Activated CD4-positive, alpha-beta T cell treated with anti-CD3 and anti-CD28 coated beads, Interleukin-2, amount 10 ng/mL, durations not matched to agents 24 days and 14 days (primary cell): Measurements from ENCODE around the gene MED15. TPM values are rescaled to one million over a fixed set of nuclear protein-coding genes. Genes with fewer than 3 reads are reported as not detected.

ENCODE experiments used
- DNase-seq: peaks from one replicate; pipeline ENCODE4 v3.0.0; 2022
- H3K27ac Mint-ChIP-seq: one replicate; pipeline ENCODE4 v1.8.0; 2022; ENCODE audit warnings: mild to moderate bottlenecking, mixed read lengths
- H3K27me3 Mint-ChIP-seq: one replicate; pipeline ENCODE4 v1.8.0; 2022; ENCODE audit warnings: mixed read lengths
- H3K36me3 Mint-ChIP-seq: one replicate; pipeline ENCODE4 v1.8.0; 2022; ENCODE audit warnings: low read depth, mild to moderate bottlenecking, mixed read lengths
- H3K4me1 Mint-ChIP-seq: one replicate; pipeline ENCODE4 v1.8.0; 2021; ENCODE audit warnings: mixed read lengths
- H3K4me3 Mint-ChIP-seq: one replicate; pipeline ENCODE4 v1.8.0; 2022; ENCODE audit warnings: mild to moderate bottlenecking, moderate library complexity, mixed read lengths
- H3K9me3 Mint-ChIP-seq: one replicate; pipeline ENCODE4 v1.8.0; 2021; ENCODE audit warnings: mixed read lengths
- intact Hi-C: fragments of 100-400 bp; cut with micrococcal nuclease; formaldehyde crosslinking; loops from one replicate; pipeline ENCODE4 v1.15.1; 2023
- total RNA-seq: library from RNA; stranded (reverse); gene quantifications from 2 replicates; pipeline ENCODE4 v1.2.3, GENCODE V29; 2022

The MED15 gene
- total RNA-seq, 1 donor from 2014 or later, result 117 TPM

DNA sequence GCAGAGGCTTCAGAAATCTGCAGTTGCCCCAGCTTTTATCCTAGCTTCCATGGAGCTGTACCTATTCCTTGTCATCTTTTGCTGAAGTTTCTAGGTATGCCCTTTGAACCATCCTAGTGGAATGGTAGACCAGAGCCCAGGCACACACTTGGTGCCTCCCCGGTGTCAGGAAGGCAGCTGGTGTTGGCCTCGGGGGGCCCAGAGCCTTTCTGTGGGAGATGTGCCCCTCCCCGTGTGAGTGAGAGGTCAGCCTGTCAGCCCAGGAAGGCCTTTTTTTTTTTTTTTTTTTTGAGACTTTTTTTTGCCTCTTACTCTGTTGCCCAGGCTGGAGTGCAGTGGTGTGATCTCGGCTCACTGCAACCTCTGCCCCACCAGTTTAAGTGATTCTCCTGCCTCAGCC is 58.4 kb downstream of the MED15 start:
- H3K27me3 Mint-ChIP-seq, result no peaks in the 10 kb centered on the region
- H3K27ac Mint-ChIP-seq, result peak overlapping the region; percentile 15
- H3K36me3 Mint-ChIP-seq, result peaks cover 77% of the 10 kb centered on the region
- H3K9me3 Mint-ChIP-seq, result no peaks in the 10 kb centered on the region
- H3K4me3 Mint-ChIP-seq, result no peak overlapping the region
- intact Hi-C loops, result loop anchor here (2.0 to 5.0 kb wide), 3 partner anchors 57 to 148 kb away; no protein-coding TSS in a partner anchor
- H3K4me1 Mint-ChIP-seq, result peaks cover 72% of the 10 kb centered on the region
- DNase-seq, result no peak

DNA sequence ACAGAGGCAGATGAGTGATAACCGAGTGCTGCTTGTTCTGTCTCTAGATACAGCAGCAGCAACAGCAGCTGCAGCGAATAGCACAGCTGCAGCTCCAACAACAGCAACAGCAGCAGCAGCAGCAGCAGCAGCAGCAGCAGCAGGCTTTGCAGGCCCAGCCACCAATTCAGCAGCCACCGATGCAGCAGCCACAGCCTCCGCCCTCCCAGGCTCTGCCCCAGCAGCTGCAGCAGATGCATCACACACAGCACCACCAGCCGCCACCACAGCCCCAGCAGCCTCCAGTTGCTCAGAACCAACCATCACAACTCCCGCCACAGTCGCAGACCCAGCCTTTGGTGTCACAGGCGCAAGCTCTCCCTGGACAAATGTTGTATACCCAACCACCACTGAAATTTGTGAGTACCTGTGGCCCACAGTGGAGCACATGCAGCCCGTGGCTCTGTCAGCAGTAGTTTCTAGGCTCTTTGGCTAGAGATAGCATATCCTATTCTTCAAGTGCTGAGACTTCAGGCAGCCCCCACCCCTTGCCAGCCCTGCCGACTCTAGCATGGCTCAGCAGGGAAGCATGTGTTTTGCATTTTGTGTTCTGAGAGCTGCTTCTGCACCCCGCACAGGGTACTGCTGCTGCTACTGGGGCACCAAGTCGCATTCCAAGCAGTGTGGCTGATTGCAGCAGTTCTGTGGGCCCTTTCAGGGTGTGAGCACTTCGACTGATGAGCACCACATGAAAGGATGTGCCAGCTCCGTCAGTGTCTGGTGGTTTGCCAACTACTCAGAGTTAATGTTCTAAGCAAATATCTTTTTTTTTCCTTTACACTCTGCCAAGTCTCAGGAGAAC is 59.2 kb downstream of the MED15 start:
- peak; percentile 77 for DNase-seq
- H3K27ac Mint-ChIP-seq, result peak overlapping the region; percentile 70
- H3K4me3 Mint-ChIP-seq, result peak overlapping the region; percentile 55
- intact Hi-C loops, result loop anchor here (5.0 kb wide), 2 partner anchors 131 to 149 kb away; no protein-coding TSS in a partner anchor
- H3K27me3 Mint-ChIP-seq, result no peaks in the 10 kb centered on the region
- peaks cover 75% of the 10 kb centered on the region for H3K36me3 Mint-ChIP-seq
- H3K4me1 Mint-ChIP-seq, result peaks cover 79% of the 10 kb centered on the region
- no peaks in the 10 kb centered on the region for H3K9me3 Mint-ChIP-seq

DNA sequence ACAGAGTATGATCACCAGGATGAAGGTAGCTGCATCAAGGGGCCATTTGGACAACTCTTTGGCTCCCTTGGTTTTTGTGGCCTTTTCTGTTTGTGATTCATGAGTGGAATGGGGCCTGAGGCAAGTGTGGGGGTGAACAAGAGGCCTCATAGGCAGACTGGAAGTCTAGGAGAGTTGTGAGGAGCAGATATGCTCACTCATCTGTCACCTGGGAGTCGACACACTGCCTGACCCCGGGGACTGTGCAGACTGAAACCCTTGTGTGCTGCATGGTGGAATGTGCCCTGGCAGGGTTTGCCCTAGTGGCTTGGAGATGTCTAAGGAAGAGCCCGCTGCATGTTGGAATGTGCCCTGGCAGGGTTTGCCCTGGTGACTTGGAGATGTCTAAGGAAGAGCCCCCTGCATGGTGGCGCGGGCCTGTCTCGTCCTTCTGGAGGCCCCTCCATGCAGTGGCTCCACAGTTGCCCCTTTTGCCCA is 60.0 kb downstream of the MED15 start:
- Mint-ChIP-seq H3K27me3 (no peaks in the 10 kb centered on the region), H3K4me1 (peaks cover 78% of the 10 kb centered on the region), H3K36me3 (peaks cover 78% of the 10 kb centered on the region), H3K9me3 (no peaks in the 10 kb centered on the region), H3K27ac (peak overlapping the region; percentile 7), H3K4me3 (peak overlapping the region; percentile 18)
- intact Hi-C loops, result loop anchor here (5.0 kb wide), 2 partner anchors 130 to 150 kb away; no protein-coding TSS in a partner anchor
- no peak for DNase-seq

DNA sequence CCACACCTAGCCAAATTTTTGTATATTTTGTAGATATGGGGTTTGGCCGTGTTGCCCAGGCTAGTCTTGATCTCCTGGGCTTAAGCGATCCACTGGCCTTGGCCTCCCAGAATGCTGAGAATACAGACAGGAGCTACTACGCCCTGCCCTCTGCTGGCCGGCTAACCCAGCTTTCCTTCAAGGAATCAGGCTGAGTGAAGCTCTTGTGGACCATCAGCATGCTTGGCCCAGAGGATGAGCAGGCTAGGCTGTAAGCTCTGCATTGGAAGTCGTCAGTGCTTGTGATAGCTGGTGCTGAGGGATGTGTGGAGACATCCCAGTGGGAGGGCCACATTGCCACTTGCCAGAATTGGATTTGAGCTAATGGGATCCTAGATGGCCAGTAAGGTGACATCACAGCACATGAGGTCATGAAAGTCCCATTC is 60.6 kb downstream of the MED15 start:
- intact Hi-C loops, result loop anchor here (5.0 kb wide), 2 partner anchors 129 to 151 kb away; no protein-coding TSS in a partner anchor
- no peaks in the 10 kb centered on the region for H3K9me3 Mint-ChIP-seq
- H3K4me3 Mint-ChIP-seq, result no peak overlapping the region
- H3K4me1 Mint-ChIP-seq, result peaks cover 76% of the 10 kb centered on the region
- H3K27me3 Mint-ChIP-seq, result no peaks in the 10 kb centered on the region
- peaks cover 77% of the 10 kb centered on the region for H3K36me3 Mint-ChIP-seq
- DNase-seq, result no peak
- no peak overlapping the region for H3K27ac Mint-ChIP-seq

DNA sequence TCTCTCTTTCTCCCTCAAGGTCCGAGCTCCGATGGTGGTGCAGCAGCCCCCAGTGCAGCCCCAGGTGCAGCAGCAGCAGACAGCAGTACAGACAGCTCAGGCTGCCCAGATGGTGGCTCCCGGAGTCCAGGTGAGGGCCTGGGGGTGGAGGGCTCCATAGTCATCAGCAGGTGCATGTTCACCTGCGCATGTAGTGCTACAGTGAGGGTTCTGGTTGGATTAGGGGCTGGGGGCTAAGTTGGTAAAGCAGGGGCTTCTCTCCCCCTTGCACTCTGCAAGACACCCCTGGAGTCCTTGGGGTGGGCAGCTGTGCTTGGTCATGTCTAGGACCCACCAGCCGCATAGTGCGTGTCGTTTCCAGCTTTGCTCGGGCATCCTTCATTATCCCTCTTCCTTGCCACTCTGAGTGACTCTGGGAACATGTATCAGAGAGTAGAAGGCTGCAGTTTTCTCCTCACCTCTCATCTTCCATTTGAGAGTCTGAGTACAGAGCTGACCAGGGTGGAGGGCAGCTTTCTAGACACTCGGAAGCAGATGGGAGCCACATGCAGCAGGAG is 61.2 kb downstream of the MED15 start:
- no peaks in the 10 kb centered on the region for H3K27me3 Mint-ChIP-seq
- DNase-seq, result no peak
- peaks cover 71% of the 10 kb centered on the region for H3K4me1 Mint-ChIP-seq
- intact Hi-C loops, result loop anchor here (5.0 kb wide), 2 partner anchors 129 to 151 kb away; no protein-coding TSS in a partner anchor
- H3K36me3 Mint-ChIP-seq, result peaks cover 78% of the 10 kb centered on the region
- H3K4me3 Mint-ChIP-seq, result peak overlapping the region; percentile 72
- peak overlapping the region; percentile 83 for H3K27ac Mint-ChIP-seq
- no peaks in the 10 kb centered on the region for H3K9me3 Mint-ChIP-seq

DNA sequence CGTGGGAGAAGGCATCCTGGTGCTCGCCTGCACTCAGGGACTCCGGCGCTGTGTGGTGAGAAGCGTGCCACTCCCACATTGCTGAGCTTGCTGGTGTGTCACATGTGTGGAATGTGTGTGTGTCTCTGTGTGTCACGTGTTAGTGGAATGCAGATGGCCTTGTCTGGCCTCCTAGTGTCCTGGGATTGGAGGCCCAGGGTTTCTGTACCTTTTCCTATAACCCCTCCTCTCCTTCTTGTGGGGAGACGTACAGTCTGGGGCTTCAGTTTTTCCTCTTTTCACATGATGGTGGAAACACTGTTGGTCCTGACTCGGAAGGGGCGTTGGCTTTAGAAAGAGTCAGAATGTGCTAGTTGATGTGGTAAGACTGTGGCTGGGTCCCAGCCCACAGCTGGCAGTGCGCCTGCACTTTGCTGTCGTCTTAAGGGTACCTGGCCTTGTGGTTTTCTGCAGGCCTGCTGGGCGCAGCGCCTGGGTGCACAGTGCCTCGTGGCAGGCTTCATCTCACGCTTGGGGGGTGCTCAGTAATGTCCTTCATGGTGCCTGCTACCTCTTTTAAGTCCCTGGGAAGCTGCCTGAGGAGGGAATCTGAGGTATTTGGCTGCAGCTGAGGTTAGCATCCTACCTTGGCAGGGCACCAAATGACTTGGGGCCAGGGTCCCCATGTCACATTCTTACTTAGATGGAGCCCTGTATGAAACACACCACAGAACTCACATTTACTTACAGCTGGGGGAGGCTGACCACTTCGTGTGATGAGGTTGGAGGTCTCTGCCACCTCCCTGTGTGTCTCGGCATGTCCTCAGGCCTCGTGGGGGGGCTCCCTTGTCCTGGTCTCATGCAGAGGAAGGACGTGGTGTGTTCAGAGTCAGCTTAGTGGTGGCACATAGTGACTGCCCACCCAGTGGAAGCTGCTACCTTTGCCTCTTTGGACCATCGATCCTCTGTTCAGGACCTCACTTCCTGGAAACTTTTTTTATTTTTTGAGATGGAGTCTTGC is 61.9 kb downstream of the MED15 start:
- no peaks in the 10 kb centered on the region for H3K27me3 Mint-ChIP-seq
- peaks cover 79% of the 10 kb centered on the region for H3K36me3 Mint-ChIP-seq
- H3K4me1 Mint-ChIP-seq, result peaks cover 63% of the 10 kb centered on the region
- peak; percentile 93 for DNase-seq
- peak overlapping the region; percentile 72 for H3K4me3 Mint-ChIP-seq
- no peaks in the 10 kb centered on the region for H3K9me3 Mint-ChIP-seq
- intact Hi-C loops, result loop anchor here (5.0 kb wide), 2 partner anchors 128 to 152 kb away; no protein-coding TSS in a partner anchor
- peak overlapping the region; percentile 83 for H3K27ac Mint-ChIP-seq

DNA sequence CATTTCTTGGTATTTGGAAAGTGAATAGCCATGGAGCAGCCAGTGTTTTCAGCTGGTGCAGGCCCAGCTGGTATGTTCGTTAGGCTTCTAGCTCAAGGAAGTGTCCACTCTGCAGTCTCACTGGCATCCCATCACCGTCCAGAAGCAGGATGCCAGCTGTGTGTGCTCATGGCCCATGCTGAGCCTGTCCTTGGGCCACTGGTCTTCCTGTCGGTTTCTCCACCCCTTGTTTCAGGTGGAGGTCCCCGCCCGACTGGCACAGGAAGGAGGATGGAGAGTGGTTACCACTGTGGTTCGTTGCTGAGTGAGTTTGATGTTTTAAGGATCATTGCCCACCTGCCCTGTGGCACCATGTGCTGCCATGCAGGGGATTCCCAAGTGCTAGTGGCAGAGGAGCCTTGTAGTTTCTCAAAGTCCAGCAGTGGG is 63.7 kb downstream of the MED15 start:
- Mint-ChIP-seq H3K4me1 (peaks cover 56% of the 10 kb centered on the region), H3K27me3 (no peaks in the 10 kb centered on the region), H3K9me3 (no peaks in the 10 kb centered on the region), H3K27ac (no peak overlapping the region), H3K4me3 (no peak overlapping the region), H3K36me3 (peaks cover 78% of the 10 kb centered on the region)
- intact Hi-C loops, result no loop called here
- no peak for DNase-seq

DNA sequence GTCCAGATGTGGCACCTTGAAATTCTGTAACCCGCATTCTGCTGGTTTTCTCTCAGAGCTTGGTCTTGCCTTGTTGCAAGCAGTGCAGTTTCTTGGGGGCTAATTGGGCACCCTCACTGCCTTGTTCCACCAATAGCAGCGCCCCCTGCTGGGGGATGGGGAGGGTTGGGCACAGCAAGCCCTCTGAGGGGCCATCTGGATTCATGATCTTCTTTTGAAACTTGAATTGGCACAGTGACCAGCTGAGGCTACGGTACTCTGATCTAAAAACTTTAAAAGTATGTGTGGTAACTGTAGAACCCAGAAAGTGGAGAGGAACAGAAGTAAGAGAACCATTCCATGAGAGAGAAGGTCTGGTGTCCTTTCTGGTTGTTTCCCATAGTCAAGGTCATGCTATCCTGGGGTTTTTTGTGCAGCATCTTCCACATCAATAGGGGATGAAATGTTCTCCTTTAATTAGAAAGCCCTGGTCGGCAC is 64.2 kb downstream of the MED15 start:
- Mint-ChIP-seq H3K36me3 (peaks cover 75% of the 10 kb centered on the region), H3K27me3 (no peaks in the 10 kb centered on the region), H3K9me3 (no peaks in the 10 kb centered on the region), H3K4me1 (peaks cover 56% of the 10 kb centered on the region), H3K4me3 (peak overlapping the region; percentile 8), H3K27ac (no peak overlapping the region)
- intact Hi-C loops, result no loop called here
- peak; percentile 86 for DNase-seq

DNA sequence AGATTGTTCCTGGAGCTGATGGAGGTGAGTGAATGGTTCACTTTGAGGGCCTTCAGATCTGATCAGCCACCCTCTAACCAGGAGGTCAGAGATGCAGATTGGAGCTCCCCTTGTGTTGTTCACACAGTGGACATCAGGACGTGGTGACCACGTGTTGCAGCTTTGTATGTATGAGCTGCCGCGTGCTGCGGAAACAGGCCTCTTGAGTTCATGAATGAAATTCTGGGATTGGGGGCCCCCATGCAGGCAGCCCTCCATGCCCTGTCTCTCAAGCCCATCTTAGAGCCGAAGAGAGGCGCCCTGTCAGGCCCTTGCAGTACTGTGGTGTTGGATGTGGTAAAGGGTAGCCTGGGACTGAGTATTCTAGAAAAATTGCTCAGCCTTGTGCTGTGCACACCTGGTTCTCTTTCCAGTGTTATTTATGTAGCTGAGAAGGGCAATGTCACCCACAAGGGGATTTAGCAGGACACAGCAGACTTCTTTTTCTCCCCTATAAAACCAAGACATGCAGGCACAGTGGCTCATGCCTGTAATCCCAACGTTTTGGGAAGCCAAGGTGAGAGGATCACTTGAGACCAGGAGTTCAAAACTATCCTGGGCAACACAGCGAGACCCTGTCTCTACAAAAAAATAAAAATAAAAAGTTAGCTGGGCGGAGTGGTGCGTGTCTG is 64.9 kb downstream of the MED15 start:
- H3K4me1 Mint-ChIP-seq, result peaks cover 54% of the 10 kb centered on the region
- H3K27me3 Mint-ChIP-seq, result no peaks in the 10 kb centered on the region
- no peak for DNase-seq
- H3K4me3 Mint-ChIP-seq, result no peak overlapping the region
- peaks cover 69% of the 10 kb centered on the region for H3K36me3 Mint-ChIP-seq
- no peaks in the 10 kb centered on the region for H3K9me3 Mint-ChIP-seq
- H3K27ac Mint-ChIP-seq, result peak overlapping the region; percentile 41
- intact Hi-C loops, result no loop called here

DNA sequence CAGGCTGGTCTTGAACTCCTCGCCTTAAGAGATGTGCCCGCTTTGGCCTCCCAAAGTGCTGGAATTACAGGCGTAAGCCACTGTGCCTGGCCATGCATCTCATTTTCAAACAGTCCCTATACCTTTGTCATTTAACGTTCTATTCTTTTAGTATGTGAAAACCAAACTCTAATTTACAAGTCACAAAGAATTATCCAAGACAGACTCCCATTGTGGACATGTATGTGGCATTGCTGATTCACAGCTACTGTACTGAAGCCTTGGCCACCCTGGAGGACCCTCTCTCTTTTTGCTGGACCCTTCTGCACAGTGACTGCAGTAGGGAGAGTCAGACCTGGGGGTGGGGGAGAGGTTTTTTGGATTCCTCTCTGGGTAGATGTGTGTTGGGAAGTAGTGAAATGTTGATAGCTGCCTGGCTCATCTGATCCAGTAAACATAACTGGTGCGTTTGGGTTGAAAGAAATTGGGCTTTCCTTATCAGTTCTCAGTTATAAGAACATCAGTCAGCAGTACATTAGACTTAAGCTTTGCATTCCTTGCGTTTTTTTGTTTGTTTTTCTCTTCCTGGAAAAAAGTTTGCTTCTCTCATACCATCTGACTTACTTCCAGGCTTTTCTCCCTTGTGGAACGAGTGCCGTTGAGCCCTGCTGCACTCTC is 65.9 kb downstream of the MED15 start:
- no peaks in the 10 kb centered on the region for H3K9me3 Mint-ChIP-seq
- intact Hi-C loops, result no loop called here
- no peaks in the 10 kb centered on the region for H3K27me3 Mint-ChIP-seq
- DNase-seq, result no peak
- H3K27ac Mint-ChIP-seq, result no peak overlapping the region
- H3K36me3 Mint-ChIP-seq, result peaks cover 66% of the 10 kb centered on the region
- H3K4me3 Mint-ChIP-seq, result no peak overlapping the region
- peaks cover 48% of the 10 kb centered on the region for H3K4me1 Mint-ChIP-seq

DNA sequence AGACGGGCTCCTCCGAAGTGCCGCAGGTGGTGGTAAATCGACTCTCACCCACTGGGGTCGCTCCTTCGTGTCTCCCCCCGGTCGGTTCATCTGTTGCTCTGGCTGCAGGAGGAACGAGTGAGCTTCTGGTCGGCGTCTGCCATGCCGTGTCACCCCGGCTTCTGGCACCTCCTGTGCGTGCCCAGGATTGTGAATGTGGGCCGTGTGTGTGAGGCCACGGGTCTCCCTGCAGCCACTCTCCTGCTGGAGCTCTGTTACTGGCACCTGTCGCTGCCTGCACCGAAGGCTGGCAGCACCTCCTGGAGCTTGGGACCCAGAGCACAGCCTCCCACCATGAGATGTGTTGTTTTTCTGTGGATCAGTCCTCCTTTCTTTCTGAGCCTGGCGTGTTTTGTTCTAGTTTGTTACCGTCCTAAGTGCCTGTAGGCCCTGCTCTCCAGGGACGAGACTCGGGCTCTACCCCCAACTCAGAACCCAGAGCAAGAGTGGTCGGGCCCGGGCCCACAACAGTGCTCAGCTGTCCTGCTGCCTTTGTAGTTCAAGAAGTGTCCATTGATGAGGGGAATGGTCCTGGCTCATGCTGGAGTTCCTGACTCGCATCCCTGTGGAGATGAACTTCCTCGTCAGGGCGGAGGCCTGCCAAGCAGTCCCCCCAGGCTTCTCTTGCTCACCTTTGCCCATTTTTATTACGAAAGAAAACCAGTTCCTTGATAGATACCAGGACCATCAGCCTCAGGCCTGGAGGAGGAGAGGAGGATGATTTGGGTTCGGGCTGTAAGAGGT is 66.6 kb downstream of the MED15 start:
- Mint-ChIP-seq H3K27ac (peak overlapping the region; percentile 56), H3K27me3 (no peaks in the 10 kb centered on the region), H3K9me3 (no peaks in the 10 kb centered on the region), H3K4me3 (no peak overlapping the region), H3K36me3 (peaks cover 64% of the 10 kb centered on the region), H3K4me1 (peaks cover 40% of the 10 kb centered on the region)
- intact Hi-C loops, result no loop called here
- no peak for DNase-seq

DNA sequence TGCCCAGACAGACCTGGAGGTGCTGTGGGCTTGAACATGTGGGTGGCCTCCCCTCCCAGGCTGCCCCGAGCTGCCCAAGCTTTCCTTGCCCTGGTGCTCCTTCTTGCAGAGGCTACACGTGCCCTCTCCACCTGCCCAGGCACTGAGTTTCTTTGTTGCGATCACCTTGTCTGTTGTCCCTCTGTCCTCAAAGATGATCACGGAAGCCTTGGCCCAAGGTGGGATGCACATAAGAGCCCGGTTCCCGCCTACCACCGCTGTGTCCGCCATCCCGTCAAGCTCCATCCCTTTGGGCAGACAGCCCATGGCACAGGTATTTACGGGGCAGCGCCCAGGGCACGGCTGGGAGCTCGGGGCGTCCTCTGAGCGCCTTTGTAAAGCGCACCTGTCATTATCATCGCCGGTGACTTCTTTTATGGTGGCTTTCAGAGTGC is 67.5 kb downstream of the MED15 start:
- peaks cover 58% of the 10 kb centered on the region for H3K36me3 Mint-ChIP-seq
- H3K9me3 Mint-ChIP-seq, result no peaks in the 10 kb centered on the region
- DNase-seq, result no peak
- intact Hi-C loops, result no loop called here
- H3K4me1 Mint-ChIP-seq, result peaks cover 32% of the 10 kb centered on the region
- no peak overlapping the region for H3K4me3 Mint-ChIP-seq
- no peak overlapping the region for H3K27ac Mint-ChIP-seq
- no peaks in the 10 kb centered on the region for H3K27me3 Mint-ChIP-seq
